Aorta (tissue), 5 donors: Measurements from ENCODE around the gene ARHGEF17. TPM values are rescaled to one million over a fixed set of nuclear protein-coding genes. Genes with fewer than 3 reads are reported as not detected.
"Not testable (repeated sequence)": the region's sequence is repeated elsewhere in the genome, so short reads cannot be mapped to it uniquely, and the experiment has no call there.

Experiments
- ATAC-seq: fragments of 200-7000 bp; cut with Tn5 transposase; one replicate; pipeline ENCODE4 v1.9.1; 2022; ENCODE audit warnings: moderate library complexity; ENCODE audit not compliant: low FRiP score
- DNase-seq, 2 donors: peaks; one replicate each; pipeline ENCODE4 v3.0.0-alpha.2; 2020
- H3K27ac ChIP-seq, 2 donors: one replicate each; pipeline ENCODE4 v1.5.1; 2013; ENCODE audit warnings: low read length in 2 of 2, mild to moderate bottlenecking in 2 of 2, moderate library complexity in 2 of 2, control low read depth in 1 of 2, inconsistent platforms in 1 of 2, low read depth in 1 of 2
- H3K27me3 ChIP-seq, 2 donors: one replicate each; pipeline ENCODE4 v1.6.1; 2013; ENCODE audit warnings: control low read depth in 1 of 2, low read length in 1 of 2, mild to moderate bottlenecking in 1 of 2, moderate library complexity in 1 of 2; ENCODE audit not compliant: insufficient read depth in 2 of 2, control insufficient read depth in 1 of 2
- H3K36me3 ChIP-seq, 2 donors: one replicate each; pipeline ENCODE4 v1.6.1; 2013; ENCODE audit warnings: control low read depth in 1 of 2, low read length in 1 of 2, mild to moderate bottlenecking in 1 of 2; ENCODE audit not compliant: insufficient read depth in 2 of 2, control insufficient read depth in 1 of 2
- H3K4me1 ChIP-seq, 2 donors: one replicate each; pipeline ENCODE4 v1.6.1; 2013; ENCODE audit warnings: low read length in 2 of 2, control low read depth in 1 of 2, mild to moderate bottlenecking in 1 of 2, moderate library complexity in 1 of 2; ENCODE audit not compliant: insufficient read depth in 2 of 2, control insufficient read depth in 1 of 2
- H3K4me3 ChIP-seq, 2 donors: one replicate each; pipeline ENCODE4 v1.5.1; 2013; ENCODE audit warnings: low read length in 2 of 2, control low read depth in 1 of 2, mild to moderate bottlenecking in 1 of 2
- H3K9me3 ChIP-seq: one replicate; pipeline ENCODE4 v1.6.1; 2013; ENCODE audit warnings: mild to moderate bottlenecking, low read length; ENCODE audit not compliant: control insufficient read depth
- WGBS, 2 donors: extraction: QIAGEN DNeasy Blood & Tissue Kit; methylation state at CpG; one replicate each; pipeline ENCODE4 v1.1.7; 2013; 5-methylcytosine and 5-hydroxymethylcytosine counted together
- intact Hi-C, 2 donors: fragments of 100-400 bp; cut with DNase I; formaldehyde crosslinking; loops; one replicate each; pipeline versions ENCODE4 v1.14.2 to v1.15.0; 2022
- polyA plus RNA-seq, 2 donors: library from polyadenylated mRNA; stranded (reverse); fragments of 200-250 nt; gene quantifications; one replicate each; pipeline ENCODE4 v1.2.3, GENCODE V29; 2013
- total RNA-seq, 2 donors: library from RNA; stranded (reverse); fragmentation: NEBNext Ultra II Directional; extraction: Animal tissue kit (Norgen Biotek cat#: 25700); gene quantifications; one replicate each; pipeline ENCODE4 v1.2.1, GENCODE V29; 2021
- donor health status: healthy with polysubstance abuse.
- donor health status: Bipolar disorder and iron deficiency.
- donor health status: DM: no; HTN: no; CAD: no.
- donor health status: DM: no; HTN: no; CAD: no.
- donor health status: DM: yes; HTN: yes; CAD: no.

ARHGEF17 gene
- total and polyA plus RNA-seq, 4 donors: 20.5 to 201 (median 170) TPM

DNA sequence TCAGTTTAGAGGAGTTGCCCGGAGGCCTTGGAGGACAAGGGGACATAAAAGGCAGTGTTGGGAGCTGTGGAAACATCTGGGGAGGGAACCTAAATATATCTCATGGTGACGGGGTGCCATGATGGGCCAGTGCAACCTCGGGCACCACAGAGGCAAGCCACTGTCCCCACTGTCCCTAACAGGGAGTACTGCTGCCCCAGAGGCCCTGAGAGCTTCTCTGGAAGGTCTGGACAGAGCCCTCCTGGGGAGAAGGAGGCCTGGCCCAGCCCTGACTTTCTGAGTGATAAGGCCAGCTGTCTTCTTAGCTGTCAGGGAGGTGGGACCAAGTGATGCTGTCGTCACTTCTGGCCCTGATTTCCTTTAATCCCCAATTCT is 41.4 kb upstream of the ARHGEF17 start:
- no peaks in the 10 kb centered on the region for H3K9me3 ChIP-seq
- intact Hi-C loops: no loop called here
- ATAC-seq: peak; percentile 55
- H3K27me3 ChIP-seq: no peaks in the 10 kb centered on the region
- H3K4me3 ChIP-seq: no peak overlapping the region
- peak in 1 of 2 donors; percentile 33 for DNase-seq
- H3K36me3 ChIP-seq: no peaks in the 10 kb centered on the region
- 51 to 52% methylated on average over 4 of the region's 4 CpGs for WGBS, 2 donors
- peak overlapping the region; percentile 55 to 58 for H3K27ac ChIP-seq
- peaks cover 0 to 2% of the 10 kb centered on the region in 2 donors for H3K4me1 ChIP-seq

DNA sequence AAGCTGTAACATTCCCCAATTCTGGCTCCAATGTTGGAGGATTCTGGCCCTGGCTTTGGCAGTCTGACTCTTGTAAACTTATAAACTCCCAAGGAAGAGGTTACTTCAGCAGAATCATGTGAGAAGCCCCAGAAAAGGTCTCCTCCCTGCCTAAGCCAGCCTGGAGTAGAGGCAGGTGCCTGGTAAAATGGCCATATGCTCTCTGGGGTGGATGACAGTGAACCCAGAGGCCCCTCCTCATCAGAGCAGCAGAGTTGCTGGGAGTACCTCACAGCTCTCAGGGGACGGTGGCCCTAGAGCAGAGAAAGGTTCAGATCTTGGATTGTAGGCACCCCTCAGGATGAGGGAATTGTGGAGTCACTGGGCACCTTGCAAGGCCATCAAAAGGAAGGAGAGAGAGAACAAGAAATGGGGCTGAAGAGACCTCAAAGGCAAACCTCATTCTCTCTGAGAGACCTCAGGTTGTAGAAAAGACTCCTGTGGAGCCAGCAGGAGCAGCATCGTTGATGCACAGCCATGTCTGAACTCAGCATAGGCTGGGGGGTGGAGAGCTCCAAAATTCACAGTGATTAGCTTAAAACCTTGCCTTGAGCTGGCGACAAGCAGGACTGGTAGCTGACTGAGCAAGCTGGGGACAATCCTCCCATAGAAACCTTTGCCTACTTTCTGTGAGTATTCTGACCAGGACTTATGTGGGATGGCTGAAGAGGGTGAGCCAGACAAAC is 40.8 kb upstream of the ARHGEF17 start:
- H3K27ac ChIP-seq: peak overlapping the region in 1 of 2 donors; percentile 58
- H3K4me1 ChIP-seq: peaks cover 0 to 2% of the 10 kb centered on the region in 2 donors
- ATAC-seq: no peak
- no peaks in the 10 kb centered on the region for H3K27me3 ChIP-seq
- H3K36me3 ChIP-seq: no peaks in the 10 kb centered on the region
- H3K4me3 ChIP-seq: no peak overlapping the region
- intact Hi-C loops: no loop called here
- DNase-seq: peak in 1 of 2 donors; percentile 27
- no peaks in the 10 kb centered on the region for H3K9me3 ChIP-seq
- 74 to 83% methylated on average over 3 of the region's 3 CpGs for WGBS, 2 donors

DNA sequence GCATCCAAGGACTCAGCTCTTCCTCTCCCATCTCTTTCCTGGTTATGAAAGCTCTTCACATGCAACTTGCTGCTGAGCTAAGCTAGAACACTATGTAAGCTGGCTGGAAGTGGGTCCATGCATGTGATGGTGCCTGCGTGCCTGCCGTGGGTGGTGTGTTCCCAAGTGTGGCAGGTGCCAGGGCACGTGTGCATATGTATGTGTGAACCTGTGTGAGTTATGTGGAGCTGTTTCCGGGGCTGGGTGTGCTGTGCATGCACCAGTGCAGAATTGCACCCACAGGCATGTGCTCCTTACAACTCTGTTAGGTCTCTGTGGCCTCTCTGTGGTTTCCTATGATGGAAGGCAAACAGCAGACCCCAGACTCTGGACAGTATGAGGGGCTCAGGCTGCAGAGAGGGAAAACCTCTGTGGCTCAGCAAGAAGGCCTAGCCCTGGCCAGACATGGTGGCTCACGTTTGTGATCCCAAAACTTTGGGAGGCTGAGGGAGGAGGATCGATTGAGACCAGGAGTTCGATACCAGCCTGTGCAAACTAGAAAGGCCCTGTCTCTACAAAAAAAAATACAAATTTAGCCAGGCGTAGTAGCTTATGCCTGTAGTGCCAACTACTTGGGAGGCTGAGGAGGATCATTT is 40.1 kb upstream of the ARHGEF17 start:
- Histone ChIP-seq H3K4me1 (peaks cover 0 to 2% of the 10 kb centered on the region in 2 donors), H3K4me3 (no peak overlapping the region), H3K9me3 (no peaks in the 10 kb centered on the region), H3K27me3 (no peaks in the 10 kb centered on the region), H3K36me3 (no peaks in the 10 kb centered on the region), H3K27ac (no peak overlapping the region)
- 91 to 92% methylated on average over 8 of the region's 8 CpGs for WGBS, 2 donors
- intact Hi-C loops: no loop called here
- DNase-seq: peak in 1 of 2 donors; percentile 63
- no peak for ATAC-seq

DNA sequence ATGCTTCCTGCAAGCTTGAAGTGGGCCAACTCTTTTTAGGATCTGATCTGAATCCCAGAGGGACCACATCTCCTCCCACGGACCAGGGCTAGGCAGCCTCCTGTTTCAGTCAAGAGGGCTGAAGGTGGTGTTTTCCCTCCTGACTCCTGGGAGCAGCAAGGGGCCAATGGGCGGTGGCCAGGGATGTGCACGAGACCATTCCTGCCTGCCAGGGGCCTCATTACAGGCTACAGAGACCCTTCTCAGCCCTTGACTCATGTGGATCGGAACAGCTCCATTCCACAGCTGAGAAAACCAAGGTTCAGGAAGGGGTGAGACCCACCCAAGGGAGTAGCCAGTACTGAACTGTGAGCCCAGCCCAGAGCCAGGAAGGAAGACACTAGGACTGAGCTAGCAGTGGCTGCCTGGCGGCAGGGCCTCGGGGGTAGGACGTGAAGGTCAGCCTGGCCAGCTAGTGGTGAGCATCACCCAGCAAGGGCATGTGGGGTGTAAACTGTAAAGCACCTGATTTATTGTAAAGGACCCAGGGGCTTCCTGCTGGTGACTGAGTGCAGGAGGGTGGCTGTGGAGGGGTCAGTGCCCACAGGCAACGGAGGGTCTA is 39.3 kb upstream of the ARHGEF17 start:
- Histone ChIP-seq H3K9me3 (no peaks in the 10 kb centered on the region), H3K27me3 (no peaks in the 10 kb centered on the region), H3K4me1 (peaks cover 0 to 2% of the 10 kb centered on the region in 2 donors), H3K4me3 (no peak overlapping the region), H3K36me3 (no peaks in the 10 kb centered on the region), H3K27ac (no peak overlapping the region)
- 95 to 98% methylated on average over 8 of the region's 8 CpGs for WGBS, 2 donors
- peak in 1 of 2 donors; percentile 55 for DNase-seq
- intact Hi-C loops: no loop called here
- no peak for ATAC-seq

DNA sequence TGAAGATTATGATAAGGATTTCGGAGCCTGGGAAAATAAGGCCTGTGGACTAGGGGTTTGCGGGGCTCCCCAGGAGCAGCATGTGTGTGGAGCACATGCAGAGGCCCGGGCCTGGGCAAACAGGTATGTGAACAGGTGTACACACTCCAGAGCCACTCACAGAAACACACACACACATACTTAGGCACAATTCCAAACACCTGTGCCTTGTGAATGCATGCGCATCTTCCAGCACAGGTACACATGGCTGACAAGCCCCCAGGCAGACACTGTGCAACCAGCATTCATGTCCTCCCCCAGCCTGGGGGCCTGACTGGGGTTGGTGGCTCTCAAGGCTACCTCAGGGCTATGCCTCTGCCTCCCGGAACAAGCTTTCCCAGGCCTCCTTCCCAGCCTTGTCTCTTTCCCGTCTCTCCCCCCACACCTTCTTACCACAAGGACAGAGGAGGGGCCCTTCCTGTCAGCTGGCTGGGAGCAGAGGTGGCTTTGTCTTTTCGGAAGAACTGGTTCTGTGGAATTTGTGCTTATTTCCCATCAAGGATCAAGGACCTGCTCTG is 38.5 kb upstream of the ARHGEF17 start:
- Histone ChIP-seq H3K36me3 (no peaks in the 10 kb centered on the region), H3K27ac (no peak overlapping the region), H3K9me3 (no peaks in the 10 kb centered on the region), H3K27me3 (no peaks in the 10 kb centered on the region), H3K4me1 (peaks cover 0 to 2% of the 10 kb centered on the region in 2 donors), H3K4me3 (no peak overlapping the region)
- intact Hi-C loops: no loop called here
- ATAC-seq (no peak), DNase-seq (peak in 1 of 2 donors; percentile 45)
- WGBS, 2 donors: 92 to 96% methylated on average over 7 of the region's 7 CpGs

DNA sequence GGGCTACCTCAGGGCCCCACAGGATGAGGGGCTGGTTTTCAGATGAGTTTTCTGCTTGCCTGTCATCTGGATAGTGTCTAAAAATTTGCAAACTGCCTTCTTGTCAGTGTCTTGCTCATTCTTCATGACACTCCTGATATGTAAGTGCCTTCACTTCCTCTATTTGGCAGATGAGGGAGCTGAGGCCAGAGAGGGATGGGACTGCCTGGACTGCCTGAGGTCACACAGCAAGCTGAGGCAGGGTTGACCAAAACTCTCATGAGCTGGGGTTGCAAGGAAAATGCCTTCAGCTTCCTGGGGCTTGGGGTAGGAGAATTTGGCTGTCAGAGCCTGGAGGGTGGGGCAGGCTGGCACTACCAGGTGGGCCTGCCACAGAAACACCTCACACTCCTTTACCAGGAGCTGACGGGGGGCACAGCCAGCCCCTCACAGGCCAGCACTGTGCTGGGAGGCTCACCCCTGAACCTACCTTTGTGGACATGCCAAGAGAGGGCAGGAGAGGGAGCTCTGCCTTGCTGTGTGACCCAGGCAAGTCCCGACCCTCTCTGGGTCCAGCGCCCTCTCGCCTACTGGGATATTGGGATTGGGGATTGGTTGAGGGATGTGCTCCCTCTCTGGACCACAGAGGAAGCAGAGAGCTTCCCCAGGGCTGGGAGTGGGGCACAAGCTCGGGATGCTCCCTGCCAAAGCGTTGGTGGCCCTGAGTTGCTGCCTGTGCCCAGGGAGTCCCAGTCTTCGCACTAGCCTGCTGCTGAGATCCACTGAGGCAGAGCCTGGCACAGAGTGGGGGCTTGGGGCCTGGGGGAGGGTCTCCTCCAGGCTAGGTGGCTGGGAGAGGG is 37.8 kb upstream of the ARHGEF17 start:
- no peaks in the 10 kb centered on the region for H3K27me3 ChIP-seq
- H3K4me1 ChIP-seq: peaks cover 0 to 2% of the 10 kb centered on the region in 2 donors
- intact Hi-C loops: no loop called here
- WGBS, 2 donors: 95 to 97% methylated on average over 7 of the region's 7 CpGs
- no peaks in the 10 kb centered on the region for H3K36me3 ChIP-seq
- H3K27ac ChIP-seq: no peak overlapping the region
- DNase-seq (peak in 1 of 2 donors; percentile 58), ATAC-seq (no peak)
- H3K4me3 ChIP-seq: no peak overlapping the region
- no peaks in the 10 kb centered on the region for H3K9me3 ChIP-seq

DNA sequence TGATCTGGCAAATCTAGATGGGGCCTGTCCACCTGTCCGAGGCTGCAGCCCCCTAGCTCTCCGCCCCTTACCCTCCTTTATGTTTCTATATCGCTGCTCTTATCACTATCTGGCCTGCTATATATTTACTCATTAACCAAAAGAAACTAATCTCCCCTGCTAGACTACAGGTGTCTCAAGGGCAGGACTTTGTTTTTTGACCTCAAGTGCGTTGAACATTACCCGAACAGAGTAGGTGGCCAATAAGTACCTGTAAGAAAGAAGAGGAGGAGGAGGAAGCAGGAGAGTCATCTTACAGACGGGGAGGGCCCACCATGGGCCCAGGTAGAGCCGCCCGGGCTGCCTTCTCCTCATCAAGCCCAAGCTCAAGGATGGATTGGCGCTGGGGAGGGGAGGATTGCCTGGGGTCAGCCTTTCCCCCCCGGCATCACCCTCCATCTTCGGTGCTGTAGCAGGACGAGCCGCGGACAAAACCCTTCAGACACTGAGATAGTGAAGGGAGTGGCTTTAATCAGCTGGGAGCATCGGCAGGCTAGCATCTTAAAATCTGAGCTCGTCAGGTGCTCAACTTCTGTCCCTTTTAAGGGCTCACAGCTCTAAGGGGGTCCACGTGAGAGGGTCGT is 37.1 kb upstream of the ARHGEF17 start:
- WGBS, 2 donors: 91 to 96% methylated on average over 18 of the region's 18 CpGs
- Histone ChIP-seq H3K4me3 (no peak overlapping the region), H3K27me3 (no peaks in the 10 kb centered on the region), H3K36me3 (no peaks in the 10 kb centered on the region), H3K27ac (no peak overlapping the region), H3K4me1 (peaks cover 0 to 1% of the 10 kb centered on the region in 2 donors), H3K9me3 (no peaks in the 10 kb centered on the region)
- no peak for ATAC-seq
- peak in 1 of 2 donors; percentile 61 for DNase-seq
- intact Hi-C loops: no loop called here

DNA sequence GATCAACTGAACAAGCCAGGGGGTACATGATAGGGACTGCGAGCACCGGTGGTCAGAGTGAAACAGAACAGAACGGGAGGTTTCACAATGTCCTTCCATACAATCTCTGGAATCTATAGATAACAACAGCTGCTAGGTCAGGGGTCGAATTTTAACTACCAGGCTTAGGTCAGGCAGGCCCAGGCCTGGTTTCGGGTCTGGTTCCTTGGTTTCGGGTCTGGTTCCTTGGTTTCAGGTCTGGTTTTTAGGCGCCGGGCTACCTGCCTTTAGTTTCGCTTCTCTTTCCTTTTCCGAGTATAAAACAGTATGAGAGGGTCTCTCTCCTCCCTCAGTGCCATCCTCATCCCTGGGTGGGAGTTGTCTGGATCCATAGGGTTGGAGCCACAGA is 36.6 kb upstream of the ARHGEF17 start:
- ATAC-seq, H3K27ac ChIP-seq, H3K4me3 ChIP-seq, DNase-seq, H3K4me1 ChIP-seq, H3K9me3 ChIP-seq, intact Hi-C loops, H3K27me3 ChIP-seq, H3K36me3 ChIP-seq: not testable (repeated sequence)
- 90 to 96% methylated on average over 10 of the region's 10 CpGs for WGBS, 2 donors
